ENCODE results near the gene ROBO3.

- TF ChIP-seq CTCF (IDR thresholded peaks at IDR 0.05) (no peak), POLR2A (IDR thresholded peaks at IDR 0.05) (no peak)
Measured at GRCh38 chr11:124838805-124839127, 26.5 kb upstream of the ROBO3 start.

Measured in uterus (tissue), 2 donors.